GM21723 (cell line): Measurements from ENCODE around the gene AGXT.

Experiments used
- ATAC-seq: cut with Tn5 transposase; IDR thresholded peaks from one replicate; pipeline ENCODE4 v1.9.1; 2021; ENCODE audit warnings: mild to moderate bottlenecking, moderate library complexity; ENCODE audit not compliant: unreplicated experiment

AGXT gene

DNA sequence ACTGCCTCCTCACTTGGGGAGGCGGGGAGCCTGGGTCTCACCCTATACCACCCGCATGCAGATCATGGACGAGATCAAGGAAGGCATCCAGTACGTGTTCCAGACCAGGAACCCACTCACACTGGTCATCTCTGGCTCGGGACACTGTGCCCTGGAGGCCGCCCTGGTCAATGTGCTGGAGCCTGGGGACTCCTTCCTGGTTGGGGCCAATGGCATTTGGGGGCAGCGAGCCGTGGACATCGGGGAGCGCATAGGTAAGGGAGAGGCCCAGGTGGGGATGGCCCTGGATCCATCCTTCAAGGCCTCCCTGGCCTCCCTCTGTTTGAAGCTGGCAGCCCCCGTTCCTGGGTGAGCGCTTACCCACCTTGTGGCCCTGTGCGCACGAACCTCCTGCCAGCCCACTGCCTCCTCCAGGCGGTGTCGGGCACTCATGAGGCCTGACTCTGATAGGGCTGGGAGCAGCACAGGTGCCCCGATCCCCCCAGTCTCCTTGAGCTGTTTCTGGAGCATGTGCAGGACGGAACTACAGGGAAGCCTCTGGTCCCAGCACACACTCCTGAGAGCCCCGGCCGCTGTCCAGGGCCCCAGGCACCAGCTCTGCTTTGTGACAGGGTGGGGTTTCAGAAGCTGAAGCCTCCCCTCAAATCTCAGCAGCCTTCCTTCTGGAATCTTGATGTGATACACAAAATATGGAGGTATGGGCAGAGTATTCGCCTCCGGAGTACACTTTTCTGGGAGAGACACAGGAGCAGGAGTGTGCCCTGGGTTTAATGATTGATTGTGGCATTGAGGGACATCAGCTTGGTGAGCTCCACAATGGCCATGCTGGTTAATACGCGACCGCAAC, 708 bp downstream of the AGXT start:
- no peak for ATAC-seq

DNA sequence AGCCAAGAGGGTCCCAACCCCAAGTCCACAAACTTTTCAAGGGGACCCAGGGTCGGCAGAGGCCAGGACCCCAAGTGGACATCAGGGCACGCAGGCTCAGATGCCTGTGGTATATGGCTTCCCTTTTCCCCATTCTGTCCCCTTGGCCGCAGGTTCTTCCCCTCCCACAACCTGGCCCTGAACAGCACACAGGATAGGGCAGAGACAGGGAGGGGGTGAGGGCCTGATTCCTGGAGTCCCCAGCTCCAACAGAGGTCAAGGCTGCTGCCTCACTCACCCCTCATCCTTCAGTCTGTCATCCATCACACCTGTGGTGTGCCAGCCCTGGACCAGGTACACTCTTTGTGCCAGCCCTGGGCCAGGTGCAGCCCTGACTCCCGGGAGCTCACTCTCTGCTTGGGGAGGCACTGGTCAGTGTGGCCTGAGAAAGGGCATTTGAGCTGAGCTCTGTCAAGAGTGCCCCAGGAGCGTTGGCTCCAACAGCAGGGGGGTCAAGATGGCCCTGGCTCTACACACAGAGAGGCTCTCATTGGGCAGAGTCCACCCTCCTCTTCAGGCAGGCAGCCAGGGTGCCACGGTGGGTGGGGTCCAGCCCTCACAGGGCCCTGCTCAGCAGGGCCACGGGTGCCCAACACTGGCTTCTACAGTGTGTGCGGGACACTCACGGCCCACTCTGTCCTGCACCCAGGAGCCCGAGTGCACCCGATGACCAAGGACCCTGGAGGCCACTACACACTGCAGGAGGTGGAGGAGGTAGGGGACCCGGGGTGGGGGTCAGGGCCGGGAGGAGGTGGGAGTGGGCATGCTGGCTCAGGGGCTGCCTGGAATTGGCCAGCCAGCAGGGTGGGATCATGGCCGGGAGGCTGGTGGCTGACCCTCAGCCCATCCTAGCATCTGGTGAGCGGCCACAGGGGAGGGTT, 1.6 kb downstream of the AGXT start:
- no peak for ATAC-seq

DNA sequence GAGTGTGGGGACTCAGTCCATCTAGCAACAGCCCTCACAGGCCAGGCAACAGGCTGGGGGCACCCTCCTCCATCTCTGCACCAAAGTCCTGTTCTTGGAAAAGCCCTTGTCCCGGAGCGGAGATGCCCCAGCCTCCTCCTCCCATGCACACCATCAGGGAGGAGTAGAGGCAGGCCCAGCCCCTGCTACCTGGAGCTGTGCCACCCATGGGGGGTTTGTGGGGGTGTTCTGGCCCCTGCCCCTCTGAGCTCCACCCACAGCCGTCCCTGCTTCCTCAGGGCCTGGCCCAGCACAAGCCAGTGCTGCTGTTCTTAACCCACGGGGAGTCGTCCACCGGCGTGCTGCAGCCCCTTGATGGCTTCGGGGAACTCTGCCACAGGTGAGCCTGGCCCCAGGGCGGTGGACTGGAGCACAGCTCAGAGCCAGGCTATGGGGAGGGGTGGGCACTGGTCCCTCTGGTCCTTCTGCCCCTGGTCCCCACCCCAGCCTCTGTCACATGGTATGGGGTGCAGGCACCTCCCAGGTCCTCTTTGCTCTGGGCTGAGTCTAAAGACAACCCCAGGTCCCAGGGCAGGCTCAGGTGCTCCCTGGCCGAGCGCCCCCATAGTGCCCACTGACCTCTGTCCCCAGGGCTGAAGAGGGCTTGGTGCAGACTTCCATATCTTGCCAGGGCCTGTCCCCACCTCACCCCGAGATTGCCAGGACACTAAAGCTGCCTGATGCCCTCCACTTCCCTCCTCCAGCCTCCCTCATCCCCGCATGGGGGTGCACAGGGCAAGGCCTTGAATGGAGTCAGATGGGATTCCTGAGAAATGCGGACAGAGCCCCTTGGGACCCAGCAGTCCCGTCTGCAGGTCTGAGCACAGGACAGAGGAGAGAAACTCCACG, 2.7 kb downstream of the AGXT start:
- no peak for ATAC-seq

DNA sequence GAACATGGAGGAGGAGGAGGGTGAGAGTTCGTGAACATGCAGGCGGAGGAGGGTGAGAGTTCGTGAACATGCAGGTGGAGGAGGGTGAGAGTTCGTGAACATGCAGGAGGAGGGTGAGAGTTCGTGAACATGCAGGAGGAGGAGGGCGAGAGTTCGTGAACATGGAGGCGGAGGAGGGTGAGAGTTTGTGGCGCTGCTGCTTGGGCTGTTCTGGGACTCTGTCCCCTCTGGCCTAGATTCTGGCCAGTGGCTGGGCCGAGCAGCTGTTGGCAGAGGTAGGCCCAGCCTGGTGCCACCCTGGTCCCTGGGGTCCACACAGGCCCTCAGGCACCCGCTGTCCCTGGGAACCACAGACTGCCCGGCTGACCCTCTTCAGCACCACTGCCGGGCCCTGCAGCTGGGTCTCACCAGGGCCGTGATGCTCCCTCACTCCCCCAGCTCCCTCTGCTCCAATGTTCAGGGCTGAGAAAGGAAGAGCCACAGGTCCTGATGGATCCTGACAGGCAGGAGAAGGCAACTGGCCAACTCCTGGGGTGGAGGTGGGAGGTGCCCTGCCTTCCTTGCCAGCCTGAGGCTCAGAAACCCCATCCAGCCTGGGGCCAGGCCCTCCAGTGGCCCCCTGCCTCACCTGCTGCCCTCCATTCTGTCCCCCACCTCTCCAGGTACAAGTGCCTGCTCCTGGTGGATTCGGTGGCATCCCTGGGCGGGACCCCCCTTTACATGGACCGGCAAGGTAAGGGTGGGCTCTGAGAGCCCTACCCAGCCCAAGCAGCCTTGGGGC, 3.9 kb downstream of the AGXT start:
- no peak for ATAC-seq

DNA sequence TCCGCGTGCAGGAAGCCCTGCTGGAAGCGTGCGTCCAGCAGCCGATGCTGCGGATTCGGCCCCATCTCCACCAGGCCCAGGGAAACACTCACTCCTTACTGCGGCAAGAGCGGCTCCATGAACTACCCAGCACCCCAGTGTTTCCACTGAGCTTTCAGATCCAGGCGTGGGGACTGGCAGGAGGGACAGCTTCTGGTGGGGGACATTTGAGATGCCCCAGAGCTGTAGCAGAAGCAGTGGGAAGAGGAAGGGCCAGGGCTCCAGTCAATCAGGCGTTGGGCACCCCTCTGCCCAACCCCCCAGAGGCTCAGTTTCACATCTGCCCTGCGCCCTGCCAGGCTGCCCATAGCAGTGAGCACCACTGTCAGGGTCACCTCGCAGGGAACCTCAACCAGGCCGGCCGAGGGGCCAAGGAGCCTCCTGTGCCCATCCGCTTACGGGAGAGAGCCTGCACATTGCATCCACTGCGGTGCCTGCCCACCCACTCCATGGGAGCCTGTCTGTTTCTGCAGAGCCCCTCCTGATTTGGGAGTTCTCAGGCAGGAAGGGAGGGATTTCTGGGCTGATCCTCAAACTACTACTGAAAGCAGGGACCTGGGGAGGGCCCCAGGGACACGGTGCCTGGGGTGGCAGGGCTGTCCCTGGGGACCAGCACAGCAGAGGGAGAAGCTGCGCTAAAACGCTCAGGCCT, 4.6 kb downstream of the AGXT start:
- no peak for ATAC-seq

DNA sequence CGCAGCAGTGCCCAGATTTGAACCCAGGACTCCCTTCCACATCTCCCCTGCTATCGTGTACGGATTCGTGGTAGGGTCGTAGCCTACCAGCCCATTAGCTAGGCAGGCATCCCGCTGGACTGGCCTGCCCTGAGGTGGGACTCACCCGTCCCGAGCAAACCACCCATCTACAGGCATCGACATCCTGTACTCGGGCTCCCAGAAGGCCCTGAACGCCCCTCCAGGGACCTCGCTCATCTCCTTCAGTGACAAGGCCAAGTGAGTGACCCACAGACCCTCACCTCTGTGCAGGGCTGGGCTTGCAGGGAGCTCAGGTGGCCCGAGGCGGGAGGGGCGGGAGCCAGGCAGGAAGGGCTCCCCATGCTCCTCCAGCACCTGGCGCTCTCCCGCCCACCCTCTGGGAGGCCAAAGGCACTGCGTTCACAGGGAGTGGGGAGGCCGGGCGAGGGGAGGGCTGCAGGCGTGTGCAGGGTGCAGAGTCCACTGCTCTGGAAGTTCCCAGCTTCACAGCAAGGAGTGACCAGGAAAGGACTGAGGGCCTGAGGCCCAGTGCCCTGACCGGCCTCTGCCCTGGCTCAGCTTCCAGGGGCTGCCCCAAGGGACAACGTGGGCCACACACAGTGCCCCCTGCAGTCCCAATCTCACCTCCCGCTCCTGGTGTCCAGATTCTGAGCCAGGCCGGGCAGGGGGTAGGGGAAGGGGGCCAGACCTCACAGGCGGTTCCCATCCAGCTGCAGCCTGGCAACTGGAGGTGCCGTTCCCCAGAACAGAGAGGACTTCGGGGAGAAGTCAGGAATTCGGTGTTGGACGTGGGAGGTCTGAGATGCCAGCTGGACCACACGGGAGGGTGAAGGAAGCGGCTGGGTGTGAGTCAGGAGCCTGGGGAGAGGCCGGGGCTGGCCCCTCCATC, 5.4 kb downstream of the AGXT start:
- no peak for ATAC-seq

DNA sequence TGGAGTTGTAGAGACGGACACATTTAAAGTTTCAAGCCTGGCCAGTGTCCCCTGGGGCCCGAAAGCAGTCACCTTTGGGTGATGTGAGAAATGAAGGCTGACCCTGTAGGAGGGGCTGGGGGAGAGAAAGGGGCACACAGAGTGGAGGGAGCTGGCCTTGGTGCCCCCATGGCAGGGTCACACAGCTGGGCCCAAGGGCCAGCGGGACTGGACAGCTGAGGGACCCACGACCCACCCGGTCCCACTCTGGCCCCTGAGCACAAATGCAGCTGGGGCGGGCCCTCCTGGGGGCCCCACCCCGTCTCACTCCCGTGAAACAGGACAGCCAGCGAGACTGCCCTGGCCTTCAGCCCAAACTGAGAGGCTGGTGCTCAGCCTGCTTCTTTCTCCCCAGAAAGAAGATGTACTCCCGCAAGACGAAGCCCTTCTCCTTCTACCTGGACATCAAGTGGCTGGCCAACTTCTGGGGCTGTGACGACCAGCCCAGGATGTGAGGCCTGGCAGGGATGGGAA, 6.1 kb downstream of the AGXT start:
- no peak for ATAC-seq

DNA sequence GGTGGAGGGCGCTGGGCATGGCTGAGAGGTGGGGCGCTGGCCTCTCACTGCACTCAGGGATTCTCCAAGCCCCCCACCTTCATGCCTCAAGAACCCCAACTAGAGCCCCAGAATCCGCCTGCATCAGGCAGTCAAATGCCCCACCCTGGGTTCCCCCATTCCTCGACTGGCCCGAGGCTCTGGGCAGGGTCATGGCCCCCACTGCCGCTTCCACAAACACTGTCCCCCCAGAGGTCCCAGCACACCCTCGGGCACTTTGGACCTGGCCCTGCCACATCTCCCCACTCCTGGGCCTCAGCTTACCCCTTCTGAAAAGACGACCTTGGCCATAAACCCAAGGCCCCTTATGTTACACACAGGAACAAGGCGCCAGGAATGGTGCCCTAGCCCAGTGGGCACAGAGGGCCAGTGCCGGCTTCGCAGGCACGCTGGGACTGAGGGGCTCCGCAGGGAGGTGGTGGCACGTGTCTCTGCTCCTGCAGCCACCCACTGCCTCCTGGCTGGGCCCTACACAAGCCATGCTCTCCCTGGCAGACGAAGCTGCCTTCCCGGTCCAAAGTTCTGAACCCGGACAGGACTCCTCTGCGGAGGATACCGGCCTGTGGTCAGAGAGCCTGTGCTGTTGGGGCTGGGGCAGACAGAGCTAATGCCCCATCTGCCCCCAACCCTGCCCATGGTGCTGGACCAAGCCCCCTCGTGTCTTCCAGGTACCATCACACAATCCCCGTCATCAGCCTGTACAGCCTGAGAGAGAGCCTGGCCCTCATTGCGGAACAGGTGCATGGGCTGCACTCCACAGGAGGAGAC, 6.8 kb downstream of the AGXT start:
- ATAC-seq, result no peak

DNA sequence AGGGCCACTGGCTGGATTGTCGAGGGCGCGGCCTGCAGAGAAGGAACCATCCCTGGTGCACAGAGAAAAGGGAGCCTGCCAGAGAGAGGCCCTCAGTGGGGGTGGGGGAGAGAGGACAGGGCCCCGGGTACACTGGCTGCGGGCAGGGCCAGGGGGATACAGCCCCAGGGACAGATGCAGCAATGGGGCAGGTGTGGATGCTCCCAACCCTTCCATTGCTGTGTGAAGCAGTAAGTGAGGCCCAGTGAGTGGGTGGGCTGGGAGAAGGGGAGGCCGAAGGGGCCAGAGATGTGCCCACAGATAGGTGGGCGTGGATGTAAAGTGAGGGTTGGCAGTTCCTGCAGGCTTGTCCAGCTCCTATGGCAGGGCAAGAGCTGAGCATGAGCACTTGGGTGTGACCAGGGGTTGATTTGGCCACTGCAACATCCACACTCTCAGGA, 7.4 kb downstream of the AGXT start:
- no peak for ATAC-seq

DNA sequence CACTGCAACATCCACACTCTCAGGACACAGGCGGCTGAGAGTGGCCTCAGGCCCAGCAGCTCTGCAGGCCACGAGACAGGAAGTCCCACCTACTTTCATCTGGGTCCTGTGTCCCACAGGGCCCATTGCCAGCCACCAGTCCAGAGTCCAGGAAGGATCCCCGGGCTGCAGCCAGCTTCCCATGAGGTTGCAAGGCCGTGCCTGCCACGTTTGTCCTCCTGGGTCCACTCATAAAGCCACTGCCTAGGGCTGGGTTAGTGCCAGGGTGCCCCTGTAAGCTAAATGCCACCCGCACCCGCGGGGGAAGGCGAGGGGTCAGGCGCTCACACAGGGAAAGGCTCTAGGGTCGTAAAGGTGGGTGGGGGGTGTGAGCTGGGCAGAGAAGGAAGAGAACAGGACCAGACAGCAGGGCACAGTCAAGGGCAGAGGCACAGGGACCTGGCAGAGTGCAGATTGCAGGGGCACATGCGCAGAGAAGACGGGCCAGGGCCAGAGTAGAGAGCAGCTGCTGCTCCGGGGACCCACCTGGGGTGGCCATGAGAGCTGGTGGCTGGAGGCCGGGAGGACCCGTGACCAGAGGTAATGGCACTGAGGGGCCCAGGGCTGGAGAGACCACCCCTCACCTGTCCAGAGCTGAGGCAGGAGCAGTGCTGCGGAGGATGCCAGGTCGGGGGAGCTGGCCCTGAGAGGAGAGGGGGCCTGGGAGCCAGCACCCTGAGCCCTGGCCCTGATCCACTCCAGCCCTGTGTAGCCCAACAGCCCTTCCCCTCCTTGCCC, 8.0 kb downstream of the AGXT start:
- ATAC-seq, result no peak

DNA sequence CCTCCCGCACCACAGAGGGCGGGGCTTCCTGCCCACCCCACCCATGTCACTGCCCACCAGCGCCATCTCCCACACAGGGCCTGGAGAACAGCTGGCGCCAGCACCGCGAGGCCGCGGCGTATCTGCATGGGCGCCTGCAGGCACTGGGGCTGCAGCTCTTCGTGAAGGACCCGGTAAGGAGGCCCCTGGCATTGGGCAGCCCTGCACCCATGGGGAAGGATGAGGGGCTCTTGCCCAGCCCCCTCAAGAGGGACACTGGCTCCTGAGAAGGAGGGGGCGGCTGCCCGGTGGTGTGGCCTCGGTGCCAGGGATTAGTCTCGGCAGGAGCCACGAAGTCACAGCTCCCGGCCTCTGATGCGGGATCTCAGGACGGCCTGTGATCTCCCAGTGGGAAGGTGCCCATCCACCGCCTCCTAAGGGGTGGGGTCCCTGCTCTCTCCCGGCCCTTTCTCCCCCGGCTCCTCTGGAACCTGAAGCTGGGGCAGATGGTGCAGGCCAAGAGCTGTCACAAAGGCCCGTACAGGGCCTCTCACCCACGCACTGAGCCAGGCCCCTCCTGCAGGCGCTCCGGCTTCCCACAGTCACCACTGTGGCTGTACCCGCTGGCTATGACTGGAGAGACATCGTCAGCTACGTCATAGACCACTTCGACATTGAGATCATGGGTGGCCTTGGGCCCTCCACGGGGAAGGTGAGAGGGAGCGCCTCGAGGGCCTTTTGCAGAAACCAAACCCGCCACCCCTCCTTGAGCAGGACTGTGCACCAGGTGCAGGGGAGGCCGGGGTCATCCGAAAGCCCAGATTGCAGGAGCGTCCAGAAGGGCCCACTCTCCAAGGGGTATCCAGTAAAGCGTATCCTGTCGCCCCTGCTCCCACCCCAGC, 9.1 kb downstream of the AGXT start:
- no peak for ATAC-seq

DNA sequence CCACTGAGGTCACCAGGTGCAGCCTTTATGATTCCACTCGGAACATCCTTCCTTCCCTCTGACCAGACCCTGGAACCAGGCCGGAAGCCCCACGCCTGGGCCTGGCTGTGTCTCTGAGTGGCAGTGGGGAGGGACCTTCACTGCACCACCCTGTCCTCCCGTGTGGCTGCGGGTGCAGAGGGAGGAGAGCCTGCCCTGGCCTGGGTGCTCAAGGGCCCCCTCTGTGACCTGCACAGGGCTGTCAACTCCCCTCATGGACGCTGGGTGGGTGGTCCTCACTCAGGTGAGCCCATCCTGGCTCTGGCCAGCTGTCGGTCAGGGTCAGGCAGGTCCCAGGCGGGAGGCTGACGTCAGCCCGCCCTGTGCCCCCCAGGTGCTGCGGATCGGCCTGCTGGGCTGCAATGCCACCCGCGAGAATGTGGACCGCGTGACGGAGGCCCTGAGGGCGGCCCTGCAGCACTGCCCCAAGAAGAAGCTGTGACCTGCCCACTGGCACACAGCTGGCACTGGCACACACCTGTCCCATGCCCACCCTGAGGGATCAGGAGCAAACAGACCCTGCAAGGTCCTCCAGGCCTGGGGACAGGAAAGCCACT, 9.8 kb downstream of the AGXT start:
- ATAC-seq, result no peak

DNA sequence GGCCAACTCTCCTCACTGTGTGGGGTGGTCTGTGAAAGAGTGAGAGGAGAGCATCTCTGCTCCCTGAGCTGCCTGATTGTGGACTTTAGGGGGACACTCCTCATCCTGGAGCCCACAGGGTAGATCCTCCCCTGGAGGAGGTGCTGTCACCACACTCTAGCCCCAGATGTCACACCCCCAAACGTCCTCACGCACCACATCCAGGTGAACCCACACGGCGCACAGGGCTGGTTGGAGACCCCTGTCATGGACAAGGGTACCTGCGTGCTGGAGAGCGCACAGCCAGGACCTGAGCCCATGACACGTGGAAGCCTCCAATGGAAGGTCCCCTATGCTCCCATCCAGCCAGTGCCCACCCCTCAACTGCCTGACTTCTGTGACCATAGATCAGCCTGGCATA, 10.5 kb downstream of the AGXT start:
- ATAC-seq, result no peak

DNA sequence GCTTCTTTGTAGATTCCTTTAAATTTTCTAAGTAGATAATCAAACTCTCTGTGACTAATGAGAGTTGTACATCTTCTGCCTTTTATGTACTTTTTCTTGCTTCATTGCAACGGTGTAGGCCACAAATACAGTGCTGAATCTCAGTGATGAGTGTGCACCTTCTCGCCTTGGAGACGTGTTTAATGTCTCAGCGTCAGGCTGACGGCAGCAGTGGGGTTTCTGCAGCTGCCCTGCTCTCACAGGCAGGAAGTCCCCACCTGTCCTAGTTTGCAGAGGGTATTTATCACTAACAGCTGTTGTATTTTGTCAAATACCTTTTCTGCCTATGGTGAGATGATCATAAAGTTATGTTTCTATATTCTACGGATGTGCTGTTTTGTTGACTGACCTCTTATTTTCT, 13.3 kb downstream of the AGXT start:
- no peak for ATAC-seq

DNA sequence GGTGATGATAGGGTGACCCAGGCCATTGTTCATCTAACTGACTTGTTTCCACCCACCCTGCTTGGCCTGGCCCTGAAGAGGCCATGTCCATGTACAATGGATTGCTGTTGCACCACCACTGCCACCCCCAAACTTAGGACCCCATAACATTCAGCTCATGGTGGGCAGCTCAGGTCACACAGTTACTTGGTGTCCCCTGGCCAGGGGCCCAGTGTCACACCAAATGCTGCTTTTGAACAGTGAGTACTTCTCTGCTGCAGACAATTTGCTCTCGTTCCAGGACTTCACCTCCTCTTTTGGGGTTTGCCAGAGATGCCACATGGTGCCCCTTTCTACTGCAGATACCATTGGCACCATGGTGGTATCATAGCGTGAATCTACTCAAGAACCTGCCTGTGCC, 15.6 kb downstream of the AGXT start:
- no peak for ATAC-seq
